ENCODE measurements around the gene DEGS2.
"Not testable (repeated sequence)": the region's sequence is repeated elsewhere in the genome, so short reads cannot be mapped to it uniquely, and the experiment has no call there.

Gene DEGS2

GRCh38 chr14:100176811-100177327 lies 17.4 kb upstream of the DEGS2 start:
- DNase-seq = no peak

- DNase-seq = no peak
Observed at GRCh38 chr14:100173353-100173752, 13.9 kb upstream of the DEGS2 start.

GRCh38 chr14:100172811-100173210 lies 13.4 kb upstream of the DEGS2 start:
- no peak for DNase-seq

GRCh38 chr14:100170880-100171279 lies 11.4 kb upstream of the DEGS2 start:
- no peak for DNase-seq

GRCh38 chr14:100168506-100168905 lies 9.1 kb upstream of the DEGS2 start:
- DNase-seq = no peak

- DNase-seq = no peak
Observed at GRCh38 chr14:100165831-100166440, 6.5 kb upstream of the DEGS2 start.

- no peak for DNase-seq
Observed at GRCh38 chr14:100165376-100165775, 5.9 kb upstream of the DEGS2 start.

GRCh38 chr14:100160534-100160916 lies 1.1 kb upstream of the DEGS2 start:
- DNase-seq = no peak

- no peak for DNase-seq
Observed at GRCh38 chr14:100159865-100160533, 554 bp upstream of the DEGS2 start.

- DNase-seq = no peak
Observed at GRCh38 chr14:100158566-100159093, 815 bp downstream of the DEGS2 start.

- DNase-seq = not testable (repeated sequence)
Observed at GRCh38 chr14:100157548-100158232, 1.8 kb downstream of the DEGS2 start.

GRCh38 chr14:100156776-100157175 lies 2.7 kb downstream of the DEGS2 start:
- no peak for DNase-seq

GRCh38 chr14:100155756-100156616 lies 3.5 kb downstream of the DEGS2 start:
- no peak for DNase-seq

- peak; percentile 18 for DNase-seq
Observed at GRCh38 chr14:100155049-100155621, 4.3 kb downstream of the DEGS2 start.

GRCh38 chr14:100153560-100153959 lies 5.9 kb downstream of the DEGS2 start:
- no peak for DNase-seq

GRCh38 chr14:100152091-100152490 lies 7.4 kb downstream of the DEGS2 start:
- DNase-seq = no peak

- no peak for DNase-seq
Observed at GRCh38 chr14:100150932-100151587, 8.4 kb downstream of the DEGS2 start.

- DNase-seq = no peak
Observed at GRCh38 chr14:100149851-100150611, 9.4 kb downstream of the DEGS2 start.

- DNase-seq = no peak
Observed at GRCh38 chr14:100148837-100149731, 10.4 kb downstream of the DEGS2 start.

All from suppressor macrophage treated with lipopolysaccharide for 4 hours (primary cell).